Esophagus muscularis mucosa (tissue), 4 donors: ENCODE results near the gene ZNF536. TPM values are rescaled to one million over a fixed set of nuclear protein-coding genes. Genes with fewer than 3 reads are reported as not detected.
"Not testable (repeated sequence)": the region's sequence is repeated elsewhere in the genome, so short reads cannot be mapped to it uniquely, and the experiment has no call there.

Experiments
- DNase-seq: peaks from one replicate; pipeline ENCODE4 v3.0.0-alpha.2; 2017; ENCODE audit errors: extremely low spot score
- H3K27ac ChIP-seq, 4 donors: fragments of 200-600 bp; sonication (generic); replicated peaks in 1 of 4; 1 replicate in 3 of 4; 2 replicates in 1 of 4; pipeline ENCODE4 v1.5.1; 2016 to 2019; ENCODE audit warnings: mild to moderate bottlenecking in 1 of 4
- H3K27me3 ChIP-seq, 4 donors: fragments of 200-600 bp; sonication (generic); one replicate each; pipeline versions ENCODE4 v1.5.1 to v1.6.0; 2016 to 2019
- H3K36me3 ChIP-seq, 4 donors: fragments of 200-600 bp; sonication (generic); one replicate each; pipeline ENCODE4 v1.5.1; 2016 to 2019
- H3K4me1 ChIP-seq, 4 donors: fragments of 200-600 bp; sonication (generic); one replicate each; pipeline ENCODE4 v1.5.1; 2016 to 2019
- H3K4me3 ChIP-seq, 4 donors: fragments of 200-600 bp; sonication (generic); 1 replicate in 2 of 4; 2 replicates in 2 of 4; pipeline ENCODE4 v1.5.1; 2016 to 2019; ENCODE audit warnings: mild to moderate bottlenecking in 4 of 4, moderate library complexity in 1 of 4
- H3K9me3 ChIP-seq, 4 donors: fragments of 200-600 bp; sonication (generic); 1 replicate in 3 of 4; 2 replicates in 1 of 4; pipeline ENCODE4 v1.5.1; 2016 to 2019
- EP300 ChIP-seq: sonication (generic); formaldehyde crosslinking; IDR thresholded peaks from one replicate; pipeline ENCODE4 v1.6.1; 2017; ENCODE audit warnings: antibody characterized with exemption
- POLR2A ChIP-seq: fragments of 450-650 bp; IDR thresholded peaks from one replicate; pipeline ENCODE4 v1.6.1; 2017; ENCODE audit warnings: antibody characterized with exemption, moderate library complexity, mild to moderate bottlenecking, low read depth
- POLR2AphosphoS5 ChIP-seq, 2 donors: sonication (generic); formaldehyde crosslinking; IDR thresholded peaks; one replicate each; pipeline ENCODE4 v1.6.1; 2017; ENCODE audit warnings: antibody characterized with exemption in 2 of 2
- WGBS: methylation state at CpG from one replicate; pipeline ENCODE4 v1.1.5; 2018; 5-methylcytosine and 5-hydroxymethylcytosine counted together
- intact Hi-C: fragments of 100-400 bp; cut with DNase I; formaldehyde crosslinking; loops from one replicate; pipeline ENCODE4 v1.15.1; 2023
- total RNA-seq, 4 donors: library from RNA; depleted of rRNA; stranded (reverse); fragments of >200 nt; gene quantifications; one replicate each; pipeline versions ENCODE4 v1.1.0 to v1.2.1, GENCODE V29; 2016
- TF ChIP-seq, protein P1 (sequence below), 3 experiments: fragments of 200-600 bp in 2 of 3; fragments of 450-650 bp in 1 of 3; sonication (generic) in 2 of 3; IDR thresholded peaks; one replicate each; pipeline ENCODE4 v1.5.1; 2017 to 2019; ENCODE audit warnings: antibody characterized with exemption in 3 of 3, mild to moderate bottlenecking in 2 of 3, moderate library complexity in 1 of 3

The ZNF536 gene
- total RNA-seq, 4 donors from 2014 or later = 2.5 to 7.3 (median 5.6) TPM

DNA sequence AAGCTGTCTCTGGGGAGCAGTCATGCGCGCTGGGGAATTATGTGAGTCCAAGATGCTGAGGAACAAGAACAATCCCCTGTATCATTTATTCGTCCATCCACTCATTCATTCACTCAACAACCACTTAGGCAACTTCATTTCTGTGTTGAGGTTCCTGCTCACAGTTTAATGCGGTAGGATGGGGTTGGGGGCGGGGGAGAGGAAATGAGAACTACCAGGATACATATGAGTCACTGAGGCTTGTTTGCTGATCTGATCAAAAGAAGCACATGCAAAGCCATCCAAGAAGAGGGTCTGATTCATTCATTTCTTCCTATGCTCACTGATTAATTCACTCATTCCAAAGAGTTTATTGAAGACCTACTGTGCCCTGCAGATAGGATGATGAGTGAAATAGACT lies 20.9 kb downstream of the ZNF536 start:
- Histone ChIP-seq H3K4me1 (no peaks in the 10 kb centered on the region), H3K36me3 (no peaks in the 10 kb centered on the region), H3K4me3 (no peak overlapping the region), H3K27me3 (peaks cover 0 to 35% (median 0%) of the 10 kb centered on the region in 4 donors), H3K9me3 (no peaks in the 10 kb centered on the region), H3K27ac (no peak overlapping the region)
- no peak for TF ChIP-seq EP300
- TF ChIP-seq, protein P1, sequence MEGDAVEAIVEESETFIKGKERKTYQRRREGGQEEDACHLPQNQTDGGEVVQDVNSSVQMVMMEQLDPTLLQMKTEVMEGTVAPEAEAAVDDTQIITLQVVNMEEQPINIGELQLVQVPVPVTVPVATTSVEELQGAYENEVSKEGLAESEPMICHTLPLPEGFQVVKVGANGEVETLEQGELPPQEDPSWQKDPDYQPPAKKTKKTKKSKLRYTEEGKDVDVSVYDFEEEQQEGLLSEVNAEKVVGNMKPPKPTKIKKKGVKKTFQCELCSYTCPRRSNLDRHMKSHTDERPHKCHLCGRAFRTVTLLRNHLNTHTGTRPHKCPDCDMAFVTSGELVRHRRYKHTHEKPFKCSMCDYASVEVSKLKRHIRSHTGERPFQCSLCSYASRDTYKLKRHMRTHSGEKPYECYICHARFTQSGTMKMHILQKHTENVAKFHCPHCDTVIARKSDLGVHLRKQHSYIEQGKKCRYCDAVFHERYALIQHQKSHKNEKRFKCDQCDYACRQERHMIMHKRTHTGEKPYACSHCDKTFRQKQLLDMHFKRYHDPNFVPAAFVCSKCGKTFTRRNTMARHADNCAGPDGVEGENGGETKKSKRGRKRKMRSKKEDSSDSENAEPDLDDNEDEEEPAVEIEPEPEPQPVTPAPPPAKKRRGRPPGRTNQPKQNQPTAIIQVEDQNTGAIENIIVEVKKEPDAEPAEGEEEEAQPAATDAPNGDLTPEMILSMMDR (IDR thresholded peaks at IDR 0.05) = no peak
- no peak for TF ChIP-seq POLR2A
- TF ChIP-seq POLR2AphosphoS5 (IDR thresholded peaks at IDR 0.05) = no peak
- intact Hi-C loops = no loop called here
- peak; percentile 74 for DNase-seq
- 70% methylated on average over 5 of the region's 5 CpGs for WGBS

- Histone ChIP-seq H3K4me3 (no peak overlapping the region), H3K27ac (no peak overlapping the region), H3K4me1 (no peaks in the 10 kb centered on the region), H3K27me3 (peaks cover 0 to 32% (median 0%) of the 10 kb centered on the region in 4 donors), H3K9me3 (no peaks in the 10 kb centered on the region), H3K36me3 (no peaks in the 10 kb centered on the region)
- DNase-seq = peak; percentile 55
- no peak for TF ChIP-seq POLR2A
- intact Hi-C loops = no loop called here
- WGBS = 81% methylated on average over 6 of the region's 6 CpGs
Measured at GRCh38 chr19:30393729-30394480, 21.7 kb downstream of the ZNF536 start.

- DNase-seq = peak; percentile 74
- Histone ChIP-seq H3K36me3 (no peaks in the 10 kb centered on the region), H3K4me1 (no peaks in the 10 kb centered on the region), H3K27me3 (peaks cover 0 to 26% (median 0%) of the 10 kb centered on the region in 4 donors), H3K4me3 (no peak overlapping the region), H3K27ac (no peak overlapping the region), H3K9me3 (no peaks in the 10 kb centered on the region)
- WGBS = 91% methylated on average over 6 of the region's 6 CpGs
- intact Hi-C loops = no loop called here
- TF ChIP-seq, protein P1 (IDR thresholded peaks at IDR 0.05) = no peak
- TF ChIP-seq EP300 (no peak), POLR2AphosphoS5 (IDR thresholded peaks at IDR 0.05) (no peak), POLR2A (no peak)
Measured at GRCh38 chr19:30394481-30395151, 22.4 kb downstream of the ZNF536 start.

GRCh38 chr19:30395283-30395682 lies 23.1 kb downstream of the ZNF536 start:
- WGBS = 100% methylated on average over 2 of the region's 2 CpGs
- peak; percentile 66 for DNase-seq
- intact Hi-C loops = no loop called here

DNA sequence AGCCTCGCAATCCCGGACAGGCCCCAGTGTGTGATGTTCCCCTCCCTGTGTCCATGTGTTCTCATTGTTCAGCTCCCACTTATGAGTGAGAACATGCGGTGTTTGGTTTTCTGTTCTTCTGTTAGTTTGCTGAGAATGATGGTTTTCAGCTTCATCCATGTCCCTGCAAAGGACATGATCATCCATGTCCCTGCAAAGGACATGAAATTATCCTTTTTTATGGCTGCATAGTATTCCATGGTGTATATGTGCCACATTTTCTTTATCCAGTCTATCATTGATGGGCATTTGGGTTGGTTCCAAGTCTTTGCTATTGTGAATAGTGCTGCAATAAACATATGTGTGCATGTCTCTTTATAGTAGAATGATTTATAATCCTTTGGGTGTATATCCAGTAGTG lies 26.4 kb downstream of the ZNF536 start:
- DNase-seq, H3K4me1 ChIP-seq, H3K27ac ChIP-seq, H3K9me3 ChIP-seq, intact Hi-C loops, H3K4me3 ChIP-seq, H3K36me3 ChIP-seq: not testable (repeated sequence)
- H3K27me3 ChIP-seq = peaks cover 0 to 22% (median 0%) of the 10 kb centered on the region in 4 donors
- WGBS = 92% methylated on average over 3 of the region's 3 CpGs

More at GRCh38 chr19:30395283-30395682, 23.1 kb downstream of the ZNF536 start:
- H3K27me3 ChIP-seq = peaks cover 0 to 33% (median 0%) of the 10 kb centered on the region in 4 donors
- no peaks in the 10 kb centered on the region for H3K36me3 ChIP-seq
- H3K27ac ChIP-seq = no peak overlapping the region
- H3K4me1 ChIP-seq = no peaks in the 10 kb centered on the region
- TF ChIP-seq, protein P1 (IDR thresholded peaks at IDR 0.05) = no peak
- TF ChIP-seq POLR2AphosphoS5 (IDR thresholded peaks at IDR 0.05) (no peak), EP300 (no peak), POLR2A (no peak)
- H3K4me3 ChIP-seq = no peak overlapping the region
- H3K9me3 ChIP-seq = no peaks in the 10 kb centered on the region
